Caco-2 (cell line): Measurements from ENCODE around the gene CACNA1I. TPM values are rescaled to one million over a fixed set of nuclear protein-coding genes. Genes with fewer than 3 reads are reported as not detected.

Source experiments
- BruUV-seq: library from RNA; stranded (reverse); fragments of 400-500 nt; replicated peaks from 2 replicates; lab custom pipeline; 2021; lab: Mats Ljungman, UMichigan
- CTCF ChIA-PET: fragments of 300-600 bp; sonication (Branson Sonifier 250); formaldehyde crosslinking; loops from one replicate; lab custom pipeline; 2022; ENCODE audit warnings: antibody characterized with exemption; lab: Charles Lee
- POLR2A ChIA-PET: fragments of 300-600 bp; sonication (Branson Sonifier 250); formaldehyde crosslinking; loops from one replicate; lab custom pipeline; 2022; ENCODE audit warnings: antibody characterized with exemption; lab: Charles Lee
- DNase-seq, 2 experiments: peaks; one replicate each; pipeline versions ENCODE4 v3.0.0 to v3.0.0-alpha.2; 2020 to 2022
- H3K27me3 ChIP-seq: replicated peaks from 2 replicates; pipeline ENCODE4 v1.6.0; 2011; ENCODE audit warnings: low read length; ENCODE audit not compliant: control insufficient read depth, insufficient read depth
- H3K36me3 ChIP-seq: 2 replicates; pipeline ENCODE4 v1.5.1; 2011; ENCODE audit warnings: low read length; ENCODE audit not compliant: control insufficient read depth, insufficient read depth
- H3K4me1 ChIP-seq: fragments of 250-450 bp; sonication (Bioruptor Pico); 2 replicates; pipeline ENCODE4 v1.5.1; 2020; ENCODE audit warnings: mild to moderate bottlenecking
- H3K4me3 ChIP-seq: 2 replicates; pipeline ENCODE4 v1.5.1; 2011; ENCODE audit warnings: low read depth, mild to moderate bottlenecking, control low read depth, low read length
- H3K9me3 ChIP-seq: fragments of 250-450 bp; sonication (Bioruptor Pico); 2 replicates; pipeline ENCODE4 v1.5.1; 2020; ENCODE audit warnings: mild to moderate bottlenecking, moderate library complexity
- H3K27ac Mint-ChIP-seq: one replicate; pipeline ENCODE4 v1.8.0; 2022; ENCODE audit warnings: mixed read lengths; ENCODE audit not compliant: unreplicated experiment
- H3K27me3 Mint-ChIP-seq: one replicate; pipeline ENCODE4 v1.8.0; 2022; ENCODE audit warnings: mixed read lengths; ENCODE audit not compliant: insufficient read depth, unreplicated experiment
- H3K36me3 Mint-ChIP-seq: one replicate; pipeline ENCODE4 v1.8.0; 2022; ENCODE audit warnings: mild to moderate bottlenecking, mixed read lengths; ENCODE audit not compliant: insufficient read depth, unreplicated experiment
- H3K4me1 Mint-ChIP-seq: one replicate; pipeline ENCODE4 v1.8.0; 2022; ENCODE audit warnings: low read depth, mixed read lengths; ENCODE audit not compliant: unreplicated experiment
- H3K4me3 Mint-ChIP-seq: one replicate; pipeline ENCODE4 v1.8.0; 2022; ENCODE audit warnings: mild to moderate bottlenecking, moderate library complexity, mixed read lengths; ENCODE audit not compliant: unreplicated experiment
- H3K9me3 Mint-ChIP-seq: one replicate; pipeline ENCODE4 v1.8.0; 2022; ENCODE audit warnings: mixed read lengths; ENCODE audit not compliant: unreplicated experiment
- intact Hi-C: fragments of 100-400 bp; cut with micrococcal nuclease; formaldehyde crosslinking; loops from one replicate; pipeline ENCODE4 v1.10.0; 2022; ENCODE audit not compliant: unreplicated experiment
- total RNA-seq: library from RNA; stranded (reverse); gene quantifications from 2 replicates; pipeline ENCODE4 v1.2.3, GENCODE V29; 2022
- TF ChIP-seq, protein P1 (sequence below), 2 experiments: fragments of 200-600 bp in 1 of 2; IDR thresholded peaks; 1 replicate in 1 of 2; 2 replicates in 1 of 2; pipeline versions ENCODE4 v1.5.1 to v1.8.0; 2011 to 2022; ENCODE audit warnings: antibody characterized with exemption in 1 of 2, control low read depth in 1 of 2, inconsistent platforms in 1 of 2, low read depth in 1 of 2, low read length in 1 of 2, mild to moderate bottlenecking in 1 of 2, moderate library complexity in 1 of 2; ENCODE audit not compliant: insufficient read depth in 1 of 2, severe bottlenecking in 1 of 2, unreplicated experiment in 1 of 2

The CACNA1I gene
- total RNA-seq, 1 experiment from 2014 or later, result not detected

DNA sequence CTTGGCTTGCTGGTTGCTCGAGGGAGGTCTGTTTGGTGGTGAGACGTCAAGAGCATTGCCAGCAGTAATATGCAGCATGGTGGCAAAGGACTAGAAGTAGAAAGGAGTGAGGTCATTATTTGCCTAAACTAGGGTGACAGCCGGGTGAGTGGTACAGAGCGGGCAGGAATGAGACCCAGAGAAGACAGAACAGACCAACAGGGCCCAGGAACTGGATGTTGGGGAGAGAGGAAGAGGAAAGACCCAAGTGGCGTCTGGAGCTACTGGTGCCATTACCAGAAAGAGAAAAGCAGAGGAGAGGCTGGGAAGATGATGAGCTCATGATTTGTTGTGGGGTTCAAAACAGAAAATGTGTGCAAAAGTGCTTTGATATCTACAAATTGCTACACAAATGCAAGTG is 164.3 kb downstream of the CACNA1I start:
- H3K27me3 Mint-ChIP-seq, result peaks cover 21% of the 10 kb centered on the region
- intact Hi-C loops, result no loop called here
- ChIA-PET CTCF (no interaction called here), POLR2A (no interaction called here)
- Histone ChIP-seq H3K9me3 (no peaks in the 10 kb centered on the region), H3K4me1 (no peaks in the 10 kb centered on the region), H3K36me3 (no peaks in the 10 kb centered on the region), H3K4me3 (no peak overlapping the region), H3K27me3 (no peaks in the 10 kb centered on the region; the same call in 1 of the 2 replicates)
- H3K36me3 Mint-ChIP-seq, result no peaks in the 10 kb centered on the region
- TF ChIP-seq, protein P1, sequence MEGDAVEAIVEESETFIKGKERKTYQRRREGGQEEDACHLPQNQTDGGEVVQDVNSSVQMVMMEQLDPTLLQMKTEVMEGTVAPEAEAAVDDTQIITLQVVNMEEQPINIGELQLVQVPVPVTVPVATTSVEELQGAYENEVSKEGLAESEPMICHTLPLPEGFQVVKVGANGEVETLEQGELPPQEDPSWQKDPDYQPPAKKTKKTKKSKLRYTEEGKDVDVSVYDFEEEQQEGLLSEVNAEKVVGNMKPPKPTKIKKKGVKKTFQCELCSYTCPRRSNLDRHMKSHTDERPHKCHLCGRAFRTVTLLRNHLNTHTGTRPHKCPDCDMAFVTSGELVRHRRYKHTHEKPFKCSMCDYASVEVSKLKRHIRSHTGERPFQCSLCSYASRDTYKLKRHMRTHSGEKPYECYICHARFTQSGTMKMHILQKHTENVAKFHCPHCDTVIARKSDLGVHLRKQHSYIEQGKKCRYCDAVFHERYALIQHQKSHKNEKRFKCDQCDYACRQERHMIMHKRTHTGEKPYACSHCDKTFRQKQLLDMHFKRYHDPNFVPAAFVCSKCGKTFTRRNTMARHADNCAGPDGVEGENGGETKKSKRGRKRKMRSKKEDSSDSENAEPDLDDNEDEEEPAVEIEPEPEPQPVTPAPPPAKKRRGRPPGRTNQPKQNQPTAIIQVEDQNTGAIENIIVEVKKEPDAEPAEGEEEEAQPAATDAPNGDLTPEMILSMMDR (IDR thresholded peaks at IDR 0.05; ENCODE audit: insufficient read depth in 1 of 2, low read depth in 1 of 2, low read length in 1 of 2, severe bottlenecking in 1 of 2, unreplicated experiment in 1 of 2), result no peak
- DNase-seq, result no peak
- no peaks in the 10 kb centered on the region for H3K4me1 Mint-ChIP-seq
- H3K9me3 Mint-ChIP-seq, result no peaks in the 10 kb centered on the region
- no peak overlapping the region for H3K4me3 Mint-ChIP-seq
- BruUV-seq, result no TSS peak
- H3K27ac Mint-ChIP-seq, result no peak overlapping the region

DNA sequence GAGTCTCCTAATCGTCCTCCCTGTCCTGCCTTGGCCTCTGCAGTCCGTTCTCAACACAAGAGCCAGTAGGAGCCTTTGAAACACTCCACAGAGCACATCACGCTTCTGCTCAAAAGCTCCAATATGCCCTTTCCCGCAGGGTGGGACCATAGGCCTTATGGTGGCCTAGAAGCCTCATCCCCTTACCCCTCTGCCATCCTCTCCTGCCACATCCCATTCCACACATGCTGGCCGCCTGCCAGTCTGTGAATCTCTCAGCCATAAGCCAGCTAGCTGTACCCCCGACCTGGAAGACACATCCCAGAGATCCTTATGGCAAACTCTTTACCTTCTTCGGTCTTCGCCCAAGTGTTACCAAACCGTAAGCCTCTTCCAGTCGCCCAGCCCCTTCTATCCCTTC is 165.2 kb downstream of the CACNA1I start:
- Mint-ChIP-seq H3K27ac (no peak overlapping the region), H3K9me3 (no peaks in the 10 kb centered on the region), H3K36me3 (no peaks in the 10 kb centered on the region), H3K4me1 (no peaks in the 10 kb centered on the region), H3K27me3 (peaks cover 21% of the 10 kb centered on the region), H3K4me3 (no peak overlapping the region)
- ChIA-PET CTCF (no interaction called here), POLR2A (no interaction called here)
- intact Hi-C loops, result no loop called here
- no TSS peak for BruUV-seq
- H3K27me3 ChIP-seq, result no peaks in the 10 kb centered on the region; the same call in 1 of the 2 replicates
- H3K9me3 ChIP-seq, result no peaks in the 10 kb centered on the region
- no peaks in the 10 kb centered on the region for H3K4me1 ChIP-seq
- TF ChIP-seq, protein P1 (IDR thresholded peaks at IDR 0.05; ENCODE audit: insufficient read depth in 1 of 2, low read depth in 1 of 2, low read length in 1 of 2, severe bottlenecking in 1 of 2, unreplicated experiment in 1 of 2), result no peak
- no peak overlapping the region for H3K4me3 ChIP-seq
- H3K36me3 ChIP-seq, result no peaks in the 10 kb centered on the region
- DNase-seq, result no peak

DNA sequence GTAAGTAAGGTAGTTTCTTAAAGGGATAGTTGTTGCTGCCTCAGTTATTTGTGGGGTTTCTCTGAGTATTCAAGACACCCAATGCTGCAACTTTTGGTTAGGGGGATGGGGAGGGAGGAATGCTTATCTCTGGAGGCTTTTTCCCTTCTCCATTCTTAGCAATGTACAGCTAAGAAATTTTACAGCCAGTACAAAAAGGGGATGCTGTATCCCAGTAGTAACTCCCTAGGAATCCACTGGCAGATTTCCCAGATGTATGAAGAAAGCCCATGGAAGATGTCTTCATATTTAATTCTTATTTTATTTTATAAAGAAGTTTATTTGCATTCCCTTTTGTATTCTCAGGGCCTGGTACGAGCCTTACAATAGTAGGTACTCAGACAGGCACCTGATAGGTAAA is 168.2 kb downstream of the CACNA1I start:
- POLR2A ChIA-PET, result no interaction called here
- no peaks in the 10 kb centered on the region for H3K27me3 ChIP-seq

More for the DNA sequence above, 168.2 kb downstream of the CACNA1I start:
- H3K36me3 Mint-ChIP-seq, result no peaks in the 10 kb centered on the region
- BruUV-seq, result no TSS peak
- TF ChIP-seq, protein P1 (IDR thresholded peaks at IDR 0.05; ENCODE audit: insufficient read depth in 1 of 2, low read depth in 1 of 2, low read length in 1 of 2, severe bottlenecking in 1 of 2, unreplicated experiment in 1 of 2), result no peak
- no peaks in the 10 kb centered on the region for H3K9me3 Mint-ChIP-seq
- H3K27me3 Mint-ChIP-seq, result peaks cover 27% of the 10 kb centered on the region
- H3K27ac Mint-ChIP-seq, result no peak overlapping the region
- Histone ChIP-seq H3K9me3 (no peaks in the 10 kb centered on the region), H3K4me1 (no peaks in the 10 kb centered on the region), H3K36me3 (no peaks in the 10 kb centered on the region), H3K4me3 (no peak overlapping the region)
- DNase-seq, result no peak
- intact Hi-C loops, result no loop called here
- H3K4me3 Mint-ChIP-seq, result no peak overlapping the region
- CTCF ChIA-PET, result no interaction called here
- no peaks in the 10 kb centered on the region for H3K4me1 Mint-ChIP-seq

Other genes starting within 250 kb of the CACNA1I start
- gene SYNGR1, start 220.8 kb upstream of the CACNA1I start, total RNA-seq, result 20.2 and 21.9 TPM in 2 replicates
- gene TAB1, start 171.0 kb upstream of the CACNA1I start, total RNA-seq, result 25.7 and 26.1 TPM in 2 replicates
- gene MGAT3, start 113.7 kb upstream of the CACNA1I start, total RNA-seq, result 15.5 and 16.6 TPM in 2 replicates
- gene MIEF1, start 68.5 kb upstream of the CACNA1I start, total RNA-seq, result 47.4 and 49.4 TPM in 2 replicates
- gene ATF4, start 50.2 kb upstream of the CACNA1I start, total RNA-seq, result 610 and 647 TPM in 2 replicates
- gene RPS19BP1, start 38.0 kb upstream of the CACNA1I start, total RNA-seq, result 85.8 and 88.0 TPM in 2 replicates